Upper lobe of left lung (tissue), 4 donors: Measurements from ENCODE around the gene ZNF593OS.

Source experiments
- CTCF ChIP-seq, 6 experiments: fragments of 450-650 bp in 4 of 6; fragments of 200-600 bp in 2 of 6; sonication (generic) in 2 of 6; IDR thresholded peaks; one replicate each; pipeline ENCODE4 v1.5.1; 2016 to 2019; ENCODE audit warnings: antibody characterized with exemption in 6 of 6
- POLR2AphosphoS5 ChIP-seq, 2 donors: sonication (generic); formaldehyde crosslinking; IDR thresholded peaks; one replicate each; pipeline ENCODE4 v1.5.1; 2017; ENCODE audit warnings: antibody characterized with exemption in 2 of 2

DNA sequence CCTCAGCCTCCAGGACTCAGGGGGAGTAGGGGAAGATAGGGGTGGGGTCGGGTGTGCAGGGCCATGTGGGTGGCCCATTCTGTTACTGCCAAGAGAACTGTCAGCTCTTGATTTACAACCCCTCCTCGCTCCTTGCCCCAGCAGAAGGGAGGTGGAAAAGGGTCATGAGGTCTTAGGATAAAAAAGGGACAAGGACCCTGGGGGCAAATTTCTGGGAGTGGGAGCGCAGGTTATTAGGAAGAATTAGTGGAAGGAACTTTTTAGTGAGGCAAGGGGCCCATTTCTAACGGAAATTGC, 11.9 kb downstream of the ZNF593OS start:
- TF ChIP-seq POLR2AphosphoS5 (IDR thresholded peaks at IDR 0.05) = no peak
- TF ChIP-seq CTCF (IDR thresholded peaks at IDR 0.05) = no peak
